ENCODE results near the gene DEFB132. TPM values are rescaled to one million over a fixed set of nuclear protein-coding genes. Genes with fewer than 3 reads are reported as not detected.
A peak's percentile ranks its signal among the peaks of the same experiment; 100 is the strongest.

The DEFB132 gene
- polyA plus RNA-seq, 4 donors = 0.03 TPM; not detected in 3

- Histone ChIP-seq H3K4me1 (ENCODE audit: control insufficient read depth in 3 of 3, insufficient read depth in 2 of 3, low read depth in 1 of 3, low read length in 2 of 3) (peaks cover 4 to 29% (median 19%) of the 10 kb centered on the region in 3 donors), H3K9me3 (ENCODE audit: control insufficient read depth in 2 of 2, insufficient read depth in 1 of 2, low read depth in 1 of 2, low read length in 1 of 2) (no peaks in the 10 kb centered on the region), H3K27me3 (ENCODE audit: control insufficient read depth in 3 of 3, insufficient read depth in 3 of 3, low read length in 3 of 3) (no peaks in the 10 kb centered on the region), H3K27ac (ENCODE audit: low read depth in 1 of 3, low read length in 2 of 3) (no peak overlapping the region), H3K4me3 (ENCODE audit: low read depth in 1 of 3, low read length in 3 of 3) (no peak overlapping the region), H3K36me3 (ENCODE audit: control insufficient read depth in 3 of 3, insufficient read depth in 2 of 3, low read depth in 1 of 3, low read length in 3 of 3) (peaks cover 0 to 7% (median 0%) of the 10 kb centered on the region in 3 donors)
- DNase-seq (no peak), FAIRE-seq (no peak)
- WGBS, 3 donors = 81 to 90% (median 83%) methylated on average over 4 of the region's 4 CpGs
Measured at GRCh38 chr20:295804-296203, 38.3 kb downstream of the DEFB132 start.

DNA sequence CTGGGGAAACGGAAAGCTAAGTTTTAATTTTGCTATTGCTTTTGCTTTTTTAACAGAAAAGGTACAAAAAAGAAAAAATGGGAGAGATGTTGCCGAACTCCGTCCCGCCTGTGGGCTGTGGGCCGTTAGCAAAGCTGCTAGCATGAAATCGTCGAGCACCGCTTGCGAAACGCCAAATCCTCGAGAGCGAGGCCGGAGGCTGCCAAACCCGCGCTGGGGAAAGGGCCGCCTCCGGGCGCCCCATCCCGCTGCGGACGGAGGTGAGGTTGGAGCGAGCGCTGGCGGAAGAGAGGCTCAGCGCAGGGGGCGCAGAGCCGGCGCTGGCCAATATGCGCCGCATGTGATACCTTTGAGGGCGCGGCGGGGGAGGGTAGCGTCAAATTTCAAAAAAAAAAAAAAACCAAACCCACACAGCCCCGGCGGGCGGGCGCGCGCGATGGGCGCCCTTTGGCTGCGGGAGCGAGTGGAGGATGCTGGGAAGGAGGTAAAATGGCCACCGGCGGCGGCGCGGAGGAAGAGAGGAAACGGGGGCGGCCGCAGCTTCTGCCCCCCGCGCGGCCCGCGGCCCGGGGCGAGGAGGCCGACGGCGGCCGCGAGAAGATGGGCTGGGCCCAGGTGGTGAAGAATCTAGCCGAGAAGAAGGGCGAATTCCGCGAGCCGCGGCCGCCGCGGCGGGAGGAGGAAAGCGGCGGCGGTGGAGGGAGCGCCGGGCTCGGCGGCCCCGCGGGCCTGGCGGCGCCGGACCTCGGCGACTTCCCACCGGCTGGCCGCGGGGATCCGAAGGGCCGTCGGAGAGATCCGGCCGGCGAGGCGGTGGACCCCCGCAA lies 39.8 kb downstream of the DEFB132 start, which contains the start of gene ZCCHC3:
Gene ZCCHC3, plus strand, starts transcription at position 473 of the 827 bp plus-strand sequence. Its CDS starts 17 bp downstream, at position 490.
- no peaks in the 10 kb centered on the region for H3K9me3 ChIP-seq (ENCODE audit: control insufficient read depth in 2 of 2, insufficient read depth in 1 of 2, low read depth in 1 of 2, low read length in 1 of 2)
- WGBS, 3 donors = 0 to 1% (median 0%) methylated on average over 63 to 99 of the region's 99 CpGs
- DNase-seq (peak; percentile 78 to 94), FAIRE-seq (no peak)
- H3K36me3 ChIP-seq (ENCODE audit: control insufficient read depth in 3 of 3, insufficient read depth in 2 of 3, low read depth in 1 of 3, low read length in 3 of 3) = peaks cover 0 to 17% (median 0%) of the 10 kb centered on the region in 3 donors
- H3K27ac ChIP-seq (ENCODE audit: low read depth in 1 of 3, low read length in 2 of 3) = peak within 1 kb of the TSS; percentile 96 to 99 (median 96)
- H3K4me1 ChIP-seq (ENCODE audit: control insufficient read depth in 3 of 3, insufficient read depth in 2 of 3, low read depth in 1 of 3, low read length in 2 of 3) = peaks cover 4 to 27% (median 18%) of the 10 kb centered on the region in 3 donors
- H3K4me3 ChIP-seq (ENCODE audit: low read depth in 1 of 3, low read length in 3 of 3) = peak within 1 kb of the TSS; percentile 88 to 97 (median 93)
- no peaks in the 10 kb centered on the region for H3K27me3 ChIP-seq (ENCODE audit: control insufficient read depth in 3 of 3, insufficient read depth in 3 of 3, low read length in 3 of 3)

GRCh38 chr20:297925-298775 lies 40.6 kb downstream of the DEFB132 start:
- H3K4me3 ChIP-seq (ENCODE audit: low read depth in 1 of 3, low read length in 3 of 3) = peak overlapping the region; percentile 88 to 97 (median 93)
- peaks cover 4 to 27% (median 18%) of the 10 kb centered on the region in 3 donors for H3K4me1 ChIP-seq (ENCODE audit: control insufficient read depth in 3 of 3, insufficient read depth in 2 of 3, low read depth in 1 of 3, low read length in 2 of 3)
- H3K36me3 ChIP-seq (ENCODE audit: control insufficient read depth in 3 of 3, insufficient read depth in 2 of 3, low read depth in 1 of 3, low read length in 3 of 3) = peaks cover 0 to 17% (median 0%) of the 10 kb centered on the region in 3 donors
- H3K9me3 ChIP-seq (ENCODE audit: control insufficient read depth in 2 of 2, insufficient read depth in 1 of 2, low read depth in 1 of 2, low read length in 1 of 2) = no peaks in the 10 kb centered on the region
- H3K27ac ChIP-seq (ENCODE audit: low read depth in 1 of 3, low read length in 2 of 3) = peak overlapping the region; percentile 96 to 99 (median 96)
- FAIRE-seq (no peak), DNase-seq (peak; percentile 84 to 89)
- WGBS, 3 donors = 0% methylated on average over 52 to 75 of the region's 75 CpGs
- H3K27me3 ChIP-seq (ENCODE audit: control insufficient read depth in 3 of 3, insufficient read depth in 3 of 3, low read length in 3 of 3) = no peaks in the 10 kb centered on the region

GRCh38 chr20:298776-299391 lies 41.4 kb downstream of the DEFB132 start:
- DNase-seq (no peak), FAIRE-seq (no peak)
- H3K36me3 ChIP-seq (ENCODE audit: control insufficient read depth in 3 of 3, insufficient read depth in 2 of 3, low read depth in 1 of 3, low read length in 3 of 3) = peaks cover 0 to 17% (median 0%) of the 10 kb centered on the region in 3 donors
- WGBS, 3 donors = 4 to 13% (median 9%) methylated on average over 15 of the region's 15 CpGs
- H3K4me3 ChIP-seq (ENCODE audit: low read depth in 1 of 3, low read length in 3 of 3) = peak overlapping the region; percentile 88 to 97 (median 93)
- H3K27me3 ChIP-seq (ENCODE audit: control insufficient read depth in 3 of 3, insufficient read depth in 3 of 3, low read length in 3 of 3) = no peaks in the 10 kb centered on the region
- H3K4me1 ChIP-seq (ENCODE audit: control insufficient read depth in 3 of 3, insufficient read depth in 2 of 3, low read depth in 1 of 3, low read length in 2 of 3) = peaks cover 4 to 27% (median 18%) of the 10 kb centered on the region in 3 donors
- H3K9me3 ChIP-seq (ENCODE audit: control insufficient read depth in 2 of 2, insufficient read depth in 1 of 2, low read depth in 1 of 2, low read length in 1 of 2) = no peaks in the 10 kb centered on the region
- H3K27ac ChIP-seq (ENCODE audit: low read depth in 1 of 3, low read length in 2 of 3) = peak overlapping the region; percentile 96 to 99 (median 96)

GRCh38 chr20:300345-300990 lies 42.9 kb downstream of the DEFB132 start:
- H3K27me3 ChIP-seq (ENCODE audit: control insufficient read depth in 3 of 3, insufficient read depth in 3 of 3, low read length in 3 of 3) = no peaks in the 10 kb centered on the region
- H3K36me3 ChIP-seq (ENCODE audit: control insufficient read depth in 3 of 3, insufficient read depth in 2 of 3, low read depth in 1 of 3, low read length in 3 of 3) = peaks cover 0 to 17% (median 0%) of the 10 kb centered on the region in 3 donors
- peak in 1 of 2 donors; percentile 34 for DNase-seq
- H3K4me1 ChIP-seq (ENCODE audit: control insufficient read depth in 3 of 3, insufficient read depth in 2 of 3, low read depth in 1 of 3, low read length in 2 of 3) = peaks cover 4 to 27% (median 18%) of the 10 kb centered on the region in 3 donors
- no peak for FAIRE-seq
- H3K27ac ChIP-seq (ENCODE audit: low read depth in 1 of 3, low read length in 2 of 3) = peak overlapping the region in 1 of 3 donors; percentile 53
- no peak overlapping the region for H3K4me3 ChIP-seq (ENCODE audit: low read depth in 1 of 3, low read length in 3 of 3)
- no peaks in the 10 kb centered on the region for H3K9me3 ChIP-seq (ENCODE audit: control insufficient read depth in 2 of 2, insufficient read depth in 1 of 2, low read depth in 1 of 2, low read length in 1 of 2)
- WGBS, 3 donors = 40 to 65% (median 62%) methylated on average over 10 of the region's 10 CpGs

DNA sequence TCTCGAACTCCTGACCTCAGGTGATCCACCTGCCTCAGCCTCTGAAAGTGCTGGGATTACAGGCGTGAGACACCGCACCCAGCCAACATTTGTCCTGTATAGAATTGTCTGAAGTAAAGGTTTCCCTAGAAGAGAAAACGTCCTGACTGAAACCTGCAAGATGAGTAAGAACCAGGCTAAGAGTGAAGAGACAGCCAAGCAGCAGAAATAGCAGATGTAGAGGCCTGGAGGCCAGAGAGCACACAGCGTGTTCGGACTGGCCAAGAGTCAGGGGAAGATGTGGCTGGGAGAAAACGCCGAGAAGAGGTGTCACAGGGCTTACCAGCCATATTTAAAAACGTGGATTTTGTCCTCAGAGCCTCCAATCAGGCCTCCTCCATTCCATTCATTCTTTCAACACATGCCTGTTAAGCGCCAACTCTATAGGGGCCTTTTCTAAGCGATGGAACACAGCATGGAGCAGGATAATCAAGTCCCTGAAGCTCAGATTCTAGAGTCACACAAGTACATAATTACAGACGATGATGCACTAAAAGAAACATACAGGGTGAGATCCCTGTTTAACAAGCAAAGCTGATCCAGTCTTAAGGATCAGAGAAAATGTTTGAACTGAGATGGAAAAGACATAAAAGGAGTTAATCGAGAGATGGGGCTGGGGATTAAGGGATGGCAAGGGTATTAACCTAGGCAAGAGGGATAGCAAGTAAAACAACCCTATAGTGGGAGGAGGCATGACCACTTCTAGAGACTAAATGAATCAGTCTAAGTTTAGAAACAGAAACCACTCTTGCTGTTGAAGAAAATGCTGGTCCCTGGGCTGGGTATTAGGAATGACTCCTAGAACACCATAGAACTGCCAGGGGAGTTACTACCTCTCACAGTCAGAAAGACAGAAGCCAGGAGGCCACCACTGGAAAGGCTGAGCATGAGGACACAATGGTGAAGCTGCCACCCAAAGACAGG lies 44.6 kb downstream of the DEFB132 start:
- H3K27me3 ChIP-seq (ENCODE audit: control insufficient read depth in 3 of 3, insufficient read depth in 3 of 3, low read length in 3 of 3) = no peaks in the 10 kb centered on the region
- FAIRE-seq = no peak

GRCh38 chr20:305745-306144 lies 48.2 kb downstream of the DEFB132 start:
- H3K27ac ChIP-seq (ENCODE audit: low read depth in 1 of 3, low read length in 2 of 3) = no peak overlapping the region
- no peaks in the 10 kb centered on the region for H3K27me3 ChIP-seq (ENCODE audit: control insufficient read depth in 3 of 3, insufficient read depth in 3 of 3, low read length in 3 of 3)
- FAIRE-seq (no peak), DNase-seq (no peak)
- no peaks in the 10 kb centered on the region for H3K9me3 ChIP-seq (ENCODE audit: control insufficient read depth in 2 of 2, insufficient read depth in 1 of 2, low read depth in 1 of 2, low read length in 1 of 2)
- H3K36me3 ChIP-seq (ENCODE audit: control insufficient read depth in 3 of 3, insufficient read depth in 2 of 3, low read depth in 1 of 3, low read length in 3 of 3) = peaks cover 0 to 9% (median 0%) of the 10 kb centered on the region in 3 donors
- no peak overlapping the region for H3K4me3 ChIP-seq (ENCODE audit: low read depth in 1 of 3, low read length in 3 of 3)
- peaks cover 0 to 7% (median 3%) of the 10 kb centered on the region in 3 donors for H3K4me1 ChIP-seq (ENCODE audit: control insufficient read depth in 3 of 3, insufficient read depth in 2 of 3, low read depth in 1 of 3, low read length in 2 of 3)
- 71 to 82% (median 71%) methylated on average over 11 of the region's 11 CpGs for WGBS, 3 donors

More for the DNA sequence above, 44.6 kb downstream of the DEFB132 start:
- Histone ChIP-seq H3K4me1 (ENCODE audit: control insufficient read depth in 3 of 3, insufficient read depth in 2 of 3, low read depth in 1 of 3, low read length in 2 of 3) (peaks cover 4 to 24% (median 18%) of the 10 kb centered on the region in 3 donors), H3K4me3 (ENCODE audit: low read depth in 1 of 3, low read length in 3 of 3) (no peak overlapping the region), H3K9me3 (ENCODE audit: control insufficient read depth in 2 of 2, insufficient read depth in 1 of 2, low read depth in 1 of 2, low read length in 1 of 2) (no peaks in the 10 kb centered on the region), H3K36me3 (ENCODE audit: control insufficient read depth in 3 of 3, insufficient read depth in 2 of 3, low read depth in 1 of 3, low read length in 3 of 3) (peaks cover 0 to 17% (median 0%) of the 10 kb centered on the region in 3 donors), H3K27ac (ENCODE audit: low read depth in 1 of 3, low read length in 2 of 3) (no peak overlapping the region)
- WGBS, 3 donors = 76 to 86% (median 83%) methylated on average over 13 of the region's 13 CpGs
- no peak for DNase-seq
